Esophagus muscularis mucosa (tissue), 4 donors: Measurements from ENCODE around the gene FBXO48. TPM values are rescaled to one million over a fixed set of nuclear protein-coding genes. Genes with fewer than 3 reads are reported as not detected.

Experiments used
- DNase-seq: peaks from one replicate; pipeline ENCODE4 v3.0.0-alpha.2; 2017; ENCODE audit errors: extremely low spot score
- H3K27ac ChIP-seq, 4 donors: fragments of 200-600 bp; sonication (generic); replicated peaks in 1 of 4; 1 replicate in 3 of 4; 2 replicates in 1 of 4; pipeline ENCODE4 v1.5.1; 2016 to 2019; ENCODE audit warnings: mild to moderate bottlenecking in 1 of 4
- H3K27me3 ChIP-seq, 4 donors: fragments of 200-600 bp; sonication (generic); one replicate each; pipeline versions ENCODE4 v1.5.1 to v1.6.0; 2016 to 2019
- H3K36me3 ChIP-seq, 4 donors: fragments of 200-600 bp; sonication (generic); one replicate each; pipeline ENCODE4 v1.5.1; 2016 to 2019
- H3K4me1 ChIP-seq, 4 donors: fragments of 200-600 bp; sonication (generic); one replicate each; pipeline ENCODE4 v1.5.1; 2016 to 2019
- H3K4me3 ChIP-seq, 4 donors: fragments of 200-600 bp; sonication (generic); 1 replicate in 2 of 4; 2 replicates in 2 of 4; pipeline ENCODE4 v1.5.1; 2016 to 2019; ENCODE audit warnings: mild to moderate bottlenecking in 4 of 4, moderate library complexity in 1 of 4
- H3K9me3 ChIP-seq, 4 donors: fragments of 200-600 bp; sonication (generic); 1 replicate in 3 of 4; 2 replicates in 1 of 4; pipeline ENCODE4 v1.5.1; 2016 to 2019
- EP300 ChIP-seq: sonication (generic); formaldehyde crosslinking; IDR thresholded peaks from one replicate; pipeline ENCODE4 v1.6.1; 2017; ENCODE audit warnings: antibody characterized with exemption
- POLR2A ChIP-seq: fragments of 450-650 bp; IDR thresholded peaks from one replicate; pipeline ENCODE4 v1.6.1; 2017; ENCODE audit warnings: antibody characterized with exemption, moderate library complexity, mild to moderate bottlenecking, low read depth
- POLR2AphosphoS5 ChIP-seq, 2 donors: sonication (generic); formaldehyde crosslinking; IDR thresholded peaks; one replicate each; pipeline ENCODE4 v1.6.1; 2017; ENCODE audit warnings: antibody characterized with exemption in 2 of 2
- WGBS: methylation state at CpG from one replicate; pipeline ENCODE4 v1.1.5; 2018; 5-methylcytosine and 5-hydroxymethylcytosine counted together
- intact Hi-C: fragments of 100-400 bp; cut with DNase I; formaldehyde crosslinking; loops from one replicate; pipeline ENCODE4 v1.15.1; 2023
- total RNA-seq, 4 donors: library from RNA; depleted of rRNA; stranded (reverse); fragments of >200 nt; gene quantifications; one replicate each; pipeline versions ENCODE4 v1.1.0 to v1.2.1, GENCODE V29; 2016
- TF ChIP-seq, protein P1 (sequence below), 3 experiments: fragments of 200-600 bp in 2 of 3; fragments of 450-650 bp in 1 of 3; sonication (generic) in 2 of 3; IDR thresholded peaks; one replicate each; pipeline ENCODE4 v1.5.1; 2017 to 2019; ENCODE audit warnings: antibody characterized with exemption in 3 of 3, mild to moderate bottlenecking in 2 of 3, moderate library complexity in 1 of 3

FBXO48 gene
- total RNA-seq, 4 donors from 2014 or later, result 0.33 to 0.83 (median 0.59) TPM

DNA sequence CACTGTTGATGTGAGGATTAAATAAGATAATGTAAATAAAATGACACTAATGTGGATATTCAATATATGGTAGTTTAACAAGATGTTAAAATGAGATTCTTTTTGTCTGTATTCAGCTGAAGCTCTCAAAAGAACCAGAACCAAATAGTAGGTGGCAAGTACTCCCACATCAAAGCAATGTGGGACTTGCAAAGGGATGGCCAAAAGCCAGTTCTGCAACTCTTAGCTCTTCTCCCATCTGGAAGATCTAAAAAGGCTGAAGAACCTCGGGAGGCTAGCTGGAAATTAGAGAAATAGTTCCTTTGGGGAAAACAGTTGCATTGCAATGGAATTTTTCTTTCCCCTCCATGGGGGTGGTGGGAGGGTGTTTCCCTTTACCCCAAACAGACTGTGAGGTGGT, 48.7 kb downstream of the FBXO48 start:
- Histone ChIP-seq H3K4me1 (no peaks in the 10 kb centered on the region), H3K4me3 (no peak overlapping the region), H3K9me3 (no peaks in the 10 kb centered on the region), H3K36me3 (no peaks in the 10 kb centered on the region), H3K27ac (no peak overlapping the region), H3K27me3 (peaks cover 0 to 4% (median 0%) of the 10 kb centered on the region in 4 donors)
- TF ChIP-seq, protein P1, sequence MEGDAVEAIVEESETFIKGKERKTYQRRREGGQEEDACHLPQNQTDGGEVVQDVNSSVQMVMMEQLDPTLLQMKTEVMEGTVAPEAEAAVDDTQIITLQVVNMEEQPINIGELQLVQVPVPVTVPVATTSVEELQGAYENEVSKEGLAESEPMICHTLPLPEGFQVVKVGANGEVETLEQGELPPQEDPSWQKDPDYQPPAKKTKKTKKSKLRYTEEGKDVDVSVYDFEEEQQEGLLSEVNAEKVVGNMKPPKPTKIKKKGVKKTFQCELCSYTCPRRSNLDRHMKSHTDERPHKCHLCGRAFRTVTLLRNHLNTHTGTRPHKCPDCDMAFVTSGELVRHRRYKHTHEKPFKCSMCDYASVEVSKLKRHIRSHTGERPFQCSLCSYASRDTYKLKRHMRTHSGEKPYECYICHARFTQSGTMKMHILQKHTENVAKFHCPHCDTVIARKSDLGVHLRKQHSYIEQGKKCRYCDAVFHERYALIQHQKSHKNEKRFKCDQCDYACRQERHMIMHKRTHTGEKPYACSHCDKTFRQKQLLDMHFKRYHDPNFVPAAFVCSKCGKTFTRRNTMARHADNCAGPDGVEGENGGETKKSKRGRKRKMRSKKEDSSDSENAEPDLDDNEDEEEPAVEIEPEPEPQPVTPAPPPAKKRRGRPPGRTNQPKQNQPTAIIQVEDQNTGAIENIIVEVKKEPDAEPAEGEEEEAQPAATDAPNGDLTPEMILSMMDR (IDR thresholded peaks at IDR 0.05), result no peak
- TF ChIP-seq EP300 (no peak), POLR2AphosphoS5 (IDR thresholded peaks at IDR 0.05) (no peak), POLR2A (no peak)
- no peak for DNase-seq
- 50% methylated on average over 1 of the region's 1 CpG for WGBS
- intact Hi-C loops, result no loop called here

DNA sequence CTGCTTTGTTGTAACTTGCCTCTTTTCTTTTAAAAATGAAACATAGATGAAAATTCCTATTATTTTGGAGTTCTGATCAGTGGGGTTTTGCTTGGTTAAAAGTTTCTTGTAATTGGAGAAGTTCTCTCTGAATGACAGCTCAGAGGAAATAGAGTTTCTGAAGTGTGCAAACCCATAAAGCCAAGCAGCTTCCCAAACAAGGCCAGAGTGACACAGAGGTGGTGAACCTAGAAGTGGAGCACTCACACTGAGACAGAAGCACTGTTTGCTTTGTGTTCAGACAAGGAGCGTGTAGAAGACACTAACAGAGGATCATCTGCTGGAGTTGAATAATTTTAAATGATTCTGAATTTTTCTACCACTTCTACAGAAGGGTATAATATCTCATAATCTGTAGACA, 49.2 kb downstream of the FBXO48 start:
- Histone ChIP-seq H3K4me1 (no peaks in the 10 kb centered on the region), H3K27me3 (peaks cover 0 to 4% (median 0%) of the 10 kb centered on the region in 4 donors), H3K9me3 (no peaks in the 10 kb centered on the region), H3K27ac (no peak overlapping the region), H3K36me3 (no peaks in the 10 kb centered on the region), H3K4me3 (no peak overlapping the region)
- WGBS, result 76% methylated on average over 1 of the region's 1 CpG
- intact Hi-C loops, result no loop called here
- TF ChIP-seq POLR2AphosphoS5 (IDR thresholded peaks at IDR 0.05) (no peak), POLR2A (no peak)
- DNase-seq, result peak; percentile 7

DNA sequence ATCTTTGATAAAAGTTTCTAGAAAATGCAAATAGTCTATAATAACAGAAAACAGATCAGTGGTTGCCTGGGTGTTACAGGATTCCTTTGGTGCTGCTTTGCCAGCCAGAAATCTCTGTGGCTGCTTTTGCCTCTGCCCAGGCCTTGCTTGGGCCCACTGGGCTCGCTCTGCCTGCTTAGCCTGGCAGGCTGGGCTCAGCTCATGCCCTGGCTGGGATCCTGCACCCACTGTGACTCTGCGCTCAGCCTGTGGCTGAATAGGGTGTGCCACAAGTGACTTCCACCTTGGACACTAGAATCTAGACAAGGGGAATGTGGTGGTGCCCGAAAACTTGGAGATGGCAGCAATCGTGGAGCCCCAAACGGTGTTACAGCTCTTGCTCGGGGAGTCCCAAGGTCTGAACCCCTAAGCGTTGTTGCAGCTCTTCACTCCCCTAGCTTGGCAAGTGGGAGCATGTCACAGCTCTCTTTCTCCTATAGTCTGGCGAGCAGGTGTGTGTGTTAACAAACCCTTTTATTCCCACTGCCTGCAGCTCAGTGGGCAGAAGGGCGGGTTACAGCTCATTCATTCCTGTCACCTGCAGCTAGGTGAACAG, 50.9 kb downstream of the FBXO48 start:
- H3K4me3 ChIP-seq, result no peak overlapping the region
- H3K4me1 ChIP-seq, result no peaks in the 10 kb centered on the region
- DNase-seq, result peak; percentile 81
- peaks cover 0 to 4% (median 0%) of the 10 kb centered on the region in 4 donors for H3K27me3 ChIP-seq
- WGBS, result 89% methylated on average over 4 of the region's 9 CpGs
- H3K27ac ChIP-seq, result no peak overlapping the region
- TF ChIP-seq POLR2A (no peak), POLR2AphosphoS5 (IDR thresholded peaks at IDR 0.05) (no peak), EP300 (no peak)
- TF ChIP-seq, protein P1 (IDR thresholded peaks at IDR 0.05), result no peak
- H3K36me3 ChIP-seq, result no peaks in the 10 kb centered on the region
- no peaks in the 10 kb centered on the region for H3K9me3 ChIP-seq
- intact Hi-C loops, result no loop called here

DNA sequence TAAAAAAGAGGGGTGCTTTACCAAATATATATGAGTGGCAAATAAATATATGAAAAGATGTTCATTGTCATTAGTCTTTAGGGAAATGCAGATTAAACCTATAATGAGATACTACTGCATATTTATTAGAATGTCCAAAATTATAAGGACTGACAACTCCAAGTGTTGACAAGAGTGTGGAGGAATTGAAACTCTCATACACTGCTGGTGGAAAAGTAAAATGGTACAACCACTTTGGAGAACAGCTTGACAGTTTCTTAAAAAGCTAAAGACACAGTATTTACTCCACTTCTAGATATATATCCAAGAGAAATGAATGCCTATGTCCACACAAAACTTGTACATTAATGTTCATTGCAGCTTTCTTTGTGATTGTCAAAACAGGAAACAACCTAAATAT, 51.6 kb downstream of the FBXO48 start:
- no peaks in the 10 kb centered on the region for H3K4me1 ChIP-seq
- H3K9me3 ChIP-seq, result no peaks in the 10 kb centered on the region
- DNase-seq, result no peak
- TF ChIP-seq, protein P1 (IDR thresholded peaks at IDR 0.05), result no peak
- no peak for TF ChIP-seq POLR2A
- no peak for TF ChIP-seq EP300
- TF ChIP-seq POLR2AphosphoS5 (IDR thresholded peaks at IDR 0.05), result no peak
- H3K4me3 ChIP-seq, result no peak overlapping the region
- intact Hi-C loops, result no loop called here
- H3K27ac ChIP-seq, result no peak overlapping the region
- H3K36me3 ChIP-seq, result no peaks in the 10 kb centered on the region
- peaks cover 0 to 4% (median 0%) of the 10 kb centered on the region in 4 donors for H3K27me3 ChIP-seq

DNA sequence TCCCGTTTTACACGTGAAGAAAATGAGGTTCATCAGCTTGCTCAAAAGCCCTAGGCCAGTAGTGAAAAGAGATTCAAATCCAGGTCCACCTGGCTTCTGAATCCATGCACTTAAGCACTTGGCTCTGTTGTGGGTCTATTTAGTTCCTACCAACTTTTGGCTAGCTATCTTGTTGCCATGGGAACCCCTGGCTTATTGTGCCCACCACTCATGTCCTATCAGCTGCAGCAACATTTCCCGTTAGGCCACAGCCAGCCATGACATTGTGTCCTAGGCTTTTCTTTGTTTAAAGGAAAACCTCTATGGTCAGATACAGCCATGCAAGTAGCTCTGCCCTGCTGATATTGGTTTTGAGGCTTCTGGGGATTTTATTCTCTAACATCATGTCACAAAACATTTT, 52.2 kb downstream of the FBXO48 start:
- Histone ChIP-seq H3K27ac (no peak overlapping the region), H3K9me3 (no peaks in the 10 kb centered on the region), H3K36me3 (no peaks in the 10 kb centered on the region), H3K4me3 (no peak overlapping the region), H3K27me3 (peaks cover 0 to 4% (median 0%) of the 10 kb centered on the region in 4 donors), H3K4me1 (no peaks in the 10 kb centered on the region)
- no peak for TF ChIP-seq POLR2A
- no peak for TF ChIP-seq POLR2AphosphoS5 (IDR thresholded peaks at IDR 0.05)
- TF ChIP-seq, protein P1 (IDR thresholded peaks at IDR 0.05), result no peak
- no peak for TF ChIP-seq EP300
- intact Hi-C loops, result no loop called here
- peak; percentile 66 for DNase-seq
- 73% methylated on average over 3 of the region's 3 CpGs for WGBS
